Trophoblast cell (in vitro differentiated cells and primary cell): ENCODE data around the gene FAAH.

Experiments used
- DNase-seq, 2 donors: peaks; one replicate each; pipeline ENCODE4 v3.0.0-alpha.2; 2016
- H2AFZ ChIP-seq: 2 replicates; pipeline ENCODE4 v1.6.1; 2013; ENCODE audit warnings: low read length, moderate library complexity, mild to moderate bottlenecking; ENCODE audit not compliant: insufficient read depth, poor library complexity
- H2AK5ac ChIP-seq: 2 replicates; pipeline ENCODE4 v1.6.1; 2013; ENCODE audit warnings: mild to moderate bottlenecking, low read length
- H2BK120ac ChIP-seq: 2 replicates; pipeline ENCODE4 v1.6.1; 2013; ENCODE audit warnings: low read length, mild to moderate bottlenecking, moderate library complexity; ENCODE audit not compliant: insufficient read depth, poor library complexity
- H2BK12ac ChIP-seq: 2 replicates; pipeline ENCODE4 v1.6.1; 2013; ENCODE audit warnings: mild to moderate bottlenecking, low read length, moderate library complexity
- H2BK5ac ChIP-seq: 2 replicates; pipeline ENCODE4 v1.6.1; 2013; ENCODE audit warnings: low read length, low read depth, moderate library complexity, mild to moderate bottlenecking; ENCODE audit not compliant: poor library complexity
- H3K14ac ChIP-seq: 2 replicates; pipeline ENCODE4 v1.6.1; 2013; ENCODE audit warnings: mild to moderate bottlenecking, low read length
- H3K18ac ChIP-seq: 2 replicates; pipeline ENCODE4 v1.6.1; 2013; ENCODE audit warnings: mild to moderate bottlenecking, low read length
- H3K23ac ChIP-seq: 2 replicates; pipeline ENCODE4 v1.6.1; 2013; ENCODE audit warnings: low read length
- H3K27ac ChIP-seq: 2 replicates; pipeline ENCODE4 v1.5.1; 2013; ENCODE audit warnings: low read depth, mild to moderate bottlenecking, inconsistent platforms, low read length, moderate library complexity
- H3K27me3 ChIP-seq: 2 replicates; pipeline ENCODE4 v1.6.1; 2013; ENCODE audit warnings: inconsistent platforms, mild to moderate bottlenecking, low read length, moderate library complexity; ENCODE audit not compliant: insufficient read depth
- H3K36me3 ChIP-seq, 2 experiments: 1 replicate in 1 of 2; 2 replicates in 1 of 2; pipeline ENCODE4 v1.6.1; 2013; ENCODE audit warnings: low read length in 2 of 2, mild to moderate bottlenecking in 2 of 2, moderate library complexity in 1 of 2; ENCODE audit not compliant: insufficient read depth in 2 of 2, control insufficient read depth in 1 of 2
- H3K4ac ChIP-seq: 2 replicates; pipeline ENCODE4 v1.6.1; 2013; ENCODE audit warnings: low read depth, mild to moderate bottlenecking, low read length, moderate library complexity
- H3K4me1 ChIP-seq, 2 experiments: 1 replicate in 1 of 2; 2 replicates in 1 of 2; pipeline ENCODE4 v1.6.1; 2013; ENCODE audit warnings: low read length in 2 of 2, mild to moderate bottlenecking in 2 of 2, moderate library complexity in 1 of 2; ENCODE audit not compliant: insufficient read depth in 2 of 2, control insufficient read depth in 1 of 2
- H3K4me2 ChIP-seq: 2 replicates; pipeline ENCODE4 v1.6.1; 2013; ENCODE audit warnings: inconsistent platforms, mild to moderate bottlenecking, low read length, moderate library complexity
- H3K4me3 ChIP-seq: 2 replicates; pipeline ENCODE4 v1.5.1; 2013; ENCODE audit warnings: mild to moderate bottlenecking, low read depth, low read length, inconsistent platforms
- H3K79me1 ChIP-seq: one replicate; pipeline ENCODE4 v1.6.1; 2013; ENCODE audit warnings: low read length
- H3K79me2 ChIP-seq: 2 replicates; pipeline ENCODE4 v1.6.1; 2013; ENCODE audit warnings: low read length, mild to moderate bottlenecking; ENCODE audit not compliant: control insufficient read depth, insufficient read depth, poor library complexity
- H3K9ac ChIP-seq: 2 replicates; pipeline ENCODE4 v1.6.1; 2013; ENCODE audit warnings: mild to moderate bottlenecking, low read length
- H3K9me3 ChIP-seq: 2 replicates; pipeline ENCODE4 v1.6.1; 2013; ENCODE audit warnings: low read depth, mild to moderate bottlenecking, control low read depth, inconsistent platforms, low read length; ENCODE audit not compliant: insufficient read depth
- H4K12ac ChIP-seq: 2 replicates; pipeline ENCODE4 v1.6.1; 2013; ENCODE audit warnings: low read depth, mild to moderate bottlenecking, low read length, moderate library complexity
- H4K8ac ChIP-seq: 2 replicates; pipeline ENCODE4 v1.6.1; 2013; ENCODE audit warnings: low read depth, mild to moderate bottlenecking, low read length, moderate library complexity
- H4K91ac ChIP-seq: one replicate; pipeline ENCODE4 v1.6.1; 2013; ENCODE audit warnings: low read depth, mild to moderate bottlenecking, low read length, moderate library complexity
- WGBS: extraction: QIAGEN DNeasy Blood & Tissue Kit; methylation state at CpG from one replicate; pipeline ENCODE4 v1.1.7; 2013; ENCODE audit warnings: missing lambda C conversion rate; ENCODE audit not compliant: insufficient read length, insufficient coverage; ENCODE audit errors: extremely low coverage; 5-methylcytosine and 5-hydroxymethylcytosine counted together

The FAAH gene

DNA sequence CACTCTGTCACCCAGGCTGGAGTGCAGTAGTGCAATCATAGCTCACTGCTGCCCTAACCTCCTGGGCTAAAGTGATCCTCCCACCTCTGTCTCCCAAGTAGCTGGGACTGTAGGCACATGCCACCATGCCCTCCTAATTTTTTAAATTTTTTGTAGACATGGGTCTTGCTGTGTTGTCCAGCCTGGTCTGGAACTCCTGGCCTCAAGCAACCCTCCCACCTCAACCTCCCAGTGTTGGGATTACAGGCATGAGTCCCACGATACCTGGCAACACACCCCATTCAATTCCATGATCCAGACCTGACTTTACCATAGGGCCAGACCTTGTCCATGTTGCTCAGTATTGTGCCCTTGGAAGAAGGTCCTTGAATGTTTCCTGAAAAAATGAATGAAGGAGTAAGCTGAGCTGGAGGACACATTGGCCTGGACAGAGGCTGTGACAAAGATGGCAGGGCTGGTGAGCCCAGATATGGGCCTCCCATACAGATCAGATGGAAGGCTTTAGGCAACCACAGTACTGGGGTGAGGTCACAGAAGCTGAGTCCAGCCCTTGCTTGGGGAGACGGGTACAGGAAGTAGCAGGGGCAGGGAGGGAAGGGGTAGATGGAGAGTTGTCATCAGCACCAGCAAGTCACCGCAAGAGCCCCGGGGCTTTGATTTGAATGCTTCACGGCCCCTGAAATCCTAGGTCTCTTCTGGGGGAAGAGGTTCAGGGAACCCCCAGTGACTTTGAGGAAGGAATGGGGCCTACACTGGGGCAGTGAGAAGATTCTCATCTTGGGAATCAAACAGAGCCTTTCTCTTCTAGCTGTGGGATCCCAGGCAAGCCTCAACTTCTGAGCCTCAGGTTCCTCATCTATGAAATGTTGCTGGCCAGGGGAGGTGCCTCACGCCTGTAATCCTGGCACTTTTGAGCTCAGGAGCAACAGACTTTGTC lies 55.4 kb downstream of the FAAH start:
- Histone ChIP-seq H2AK5ac (no peak overlapping the region), H4K12ac (no peak overlapping the region), H3K9ac (no peak overlapping the region), H3K18ac (no peak overlapping the region), H3K79me1 (no peaks in the 10 kb centered on the region), H3K27ac (no peak overlapping the region), H3K4me2 (no peak overlapping the region), H3K9me3 (peaks cover 4% of the 10 kb centered on the region), H3K4me1 (peaks cover 0 to 4% of the 10 kb centered on the region in 2 experiments), H3K14ac (no peak overlapping the region), H3K4ac (no peak overlapping the region), H4K91ac (no peak overlapping the region), H3K23ac (no peak overlapping the region), H3K4me3 (no peak overlapping the region), H3K36me3 (no peaks in the 10 kb centered on the region), H2AFZ (no peak overlapping the region), H2BK12ac (no peak overlapping the region), H2BK120ac (no peak overlapping the region), H3K27me3 (peaks cover 63% of the 10 kb centered on the region), H4K8ac (no peak overlapping the region), H2BK5ac (no peak overlapping the region), H3K79me2 (no peaks in the 10 kb centered on the region)
- DNase-seq = no peak
- WGBS = no CpG with 5 or more reads among the region's 6 CpGs

DNA sequence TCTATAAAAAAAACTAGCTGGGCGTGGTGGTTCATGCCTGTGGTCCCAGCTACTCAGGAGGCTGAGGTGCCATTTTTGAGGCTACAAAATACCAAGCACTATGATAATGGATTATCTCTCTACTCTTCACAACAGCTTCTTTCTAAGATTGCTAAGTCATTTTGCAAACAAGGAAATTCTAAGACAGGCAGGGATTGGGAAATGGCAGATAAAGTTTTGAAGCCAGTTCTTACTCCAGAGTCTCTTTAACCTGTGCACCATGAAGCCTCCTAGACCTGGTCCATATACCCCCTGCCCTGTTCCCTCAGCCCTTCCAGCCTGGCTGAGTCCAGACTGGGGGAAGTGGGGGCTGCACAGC lies 56.0 kb downstream of the FAAH start:
- H3K4me3 ChIP-seq = no peak overlapping the region
- no peak for DNase-seq
- no peak overlapping the region for H3K18ac ChIP-seq
- H2BK12ac ChIP-seq = no peak overlapping the region
- no peak overlapping the region for H4K91ac ChIP-seq
- no peak overlapping the region for H2BK120ac ChIP-seq
- H3K79me1 ChIP-seq = no peaks in the 10 kb centered on the region
- no peak overlapping the region for H2AFZ ChIP-seq
- H2AK5ac ChIP-seq = no peak overlapping the region
- no CpG with 5 or more reads among the region's 1 CpG for WGBS
- H4K8ac ChIP-seq = no peak overlapping the region
- no peak overlapping the region for H3K4me2 ChIP-seq
- H3K4ac ChIP-seq = no peak overlapping the region
- peaks cover 4% of the 10 kb centered on the region for H3K9me3 ChIP-seq
- H3K14ac ChIP-seq = no peak overlapping the region
- H3K23ac ChIP-seq = no peak overlapping the region
- H3K27ac ChIP-seq = no peak overlapping the region
- H4K12ac ChIP-seq = no peak overlapping the region
- peaks cover 63% of the 10 kb centered on the region for H3K27me3 ChIP-seq
- no peak overlapping the region for H3K9ac ChIP-seq
- H3K4me1 ChIP-seq = peaks cover 0 to 4% of the 10 kb centered on the region in 2 experiments
- H3K36me3 ChIP-seq = no peaks in the 10 kb centered on the region
- no peak overlapping the region for H2BK5ac ChIP-seq
- H3K79me2 ChIP-seq = no peaks in the 10 kb centered on the region

DNA sequence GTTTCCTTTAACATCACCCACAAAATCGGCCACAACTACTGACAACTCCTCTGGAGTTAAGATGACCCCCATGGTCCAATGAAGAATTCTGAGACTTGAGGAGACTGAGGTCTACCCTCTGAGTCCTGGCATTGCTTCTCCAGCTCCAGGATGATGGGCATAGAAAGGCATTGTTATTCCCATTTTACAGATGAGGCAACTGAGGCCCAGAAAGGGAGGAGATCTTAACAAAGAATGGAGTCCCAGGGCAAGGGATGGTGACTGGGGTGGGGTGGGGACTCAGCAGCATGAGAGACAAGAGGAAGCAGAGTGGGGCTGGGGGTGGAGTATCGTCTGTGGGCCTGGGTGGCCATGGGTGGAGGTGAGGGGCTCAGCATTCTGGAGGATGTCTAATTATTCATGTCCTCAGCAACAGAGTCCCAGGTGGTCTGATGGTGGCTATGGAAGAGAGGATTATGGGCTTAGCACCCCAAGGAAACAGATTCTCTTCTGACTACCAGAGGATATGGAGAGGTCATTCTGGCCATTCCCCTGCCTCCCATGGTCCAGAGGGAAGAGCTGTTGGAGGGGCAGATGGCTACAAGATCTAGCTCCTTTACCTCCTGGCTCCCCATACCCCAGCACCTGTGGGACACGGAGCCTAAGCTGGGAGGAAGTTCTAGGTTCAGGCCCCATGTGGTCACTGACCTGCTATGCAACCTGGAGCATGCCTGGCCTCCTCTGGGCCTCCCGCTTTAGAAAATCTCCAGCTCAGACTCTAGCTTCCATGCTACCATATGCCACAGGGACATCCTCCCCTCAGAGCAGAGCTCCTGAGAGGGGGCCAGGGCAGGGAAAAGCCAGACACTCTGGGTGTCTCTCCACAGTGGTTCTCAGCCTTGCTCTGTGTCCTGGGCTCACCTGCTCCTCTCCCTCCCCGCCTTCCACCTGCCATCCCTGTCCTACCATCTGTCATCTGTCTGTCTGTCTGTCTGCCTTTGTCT lies 58.1 kb downstream of the FAAH start:
- H3K36me3 ChIP-seq = no peaks in the 10 kb centered on the region
- no peak overlapping the region for H2BK12ac ChIP-seq
- H3K79me2 ChIP-seq = no peaks in the 10 kb centered on the region
- H2BK120ac ChIP-seq = no peak overlapping the region
- no peak overlapping the region for H3K4me3 ChIP-seq
- H3K4me2 ChIP-seq = no peak overlapping the region
- no peak overlapping the region for H3K4ac ChIP-seq
- no peak overlapping the region for H4K91ac ChIP-seq
- H4K8ac ChIP-seq = no peak overlapping the region
- peaks cover 0 to 4% of the 10 kb centered on the region in 2 experiments for H3K4me1 ChIP-seq
- H3K18ac ChIP-seq = no peak overlapping the region
- no peak overlapping the region for H2AK5ac ChIP-seq
- H4K12ac ChIP-seq = no peak overlapping the region
- no peaks in the 10 kb centered on the region for H3K79me1 ChIP-seq
- no peak overlapping the region for H2BK5ac ChIP-seq
- H3K9ac ChIP-seq = no peak overlapping the region
- H2AFZ ChIP-seq = no peak overlapping the region
- no peak overlapping the region for H3K27ac ChIP-seq
- DNase-seq = no peak
- peaks cover 57% of the 10 kb centered on the region for H3K27me3 ChIP-seq
- peaks cover 4% of the 10 kb centered on the region for H3K9me3 ChIP-seq
- H3K23ac ChIP-seq = no peak overlapping the region
- WGBS = no CpG with 5 or more reads among the region's 5 CpGs
- no peak overlapping the region for H3K14ac ChIP-seq

DNA sequence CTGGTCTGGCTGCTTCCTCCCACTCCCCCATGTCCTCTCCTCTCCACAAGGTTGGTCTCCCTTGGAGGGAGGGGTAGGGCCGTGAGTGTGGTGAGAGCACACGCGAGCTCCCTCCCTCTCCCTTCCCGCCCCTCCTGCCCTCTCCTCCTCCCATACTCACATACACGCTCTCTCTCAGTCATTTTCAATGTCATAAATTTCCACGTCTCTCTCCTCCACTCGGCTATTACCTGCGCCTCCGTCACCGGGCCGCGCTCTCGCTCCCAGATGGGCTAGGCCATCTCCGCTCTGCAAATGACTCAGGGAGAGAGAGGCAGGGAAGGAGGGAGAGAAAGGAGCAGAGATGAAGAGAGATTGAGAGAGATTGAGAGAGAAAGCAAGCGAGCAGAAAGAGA lies 58.8 kb downstream of the FAAH start:
- Histone ChIP-seq H3K23ac (no peak overlapping the region), H3K79me1 (no peaks in the 10 kb centered on the region), H3K27ac (no peak overlapping the region), H3K4me3 (no peak overlapping the region), H4K8ac (no peak overlapping the region), H3K27me3 (peaks cover 51% of the 10 kb centered on the region), H4K91ac (no peak overlapping the region), H3K9ac (no peak overlapping the region), H2AK5ac (no peak overlapping the region), H2BK5ac (no peak overlapping the region), H3K4ac (no peak overlapping the region), H4K12ac (no peak overlapping the region), H3K36me3 (no peaks in the 10 kb centered on the region), H2BK120ac (no peak overlapping the region), H3K4me1 (peaks cover 0 to 3% of the 10 kb centered on the region in 2 experiments), H2BK12ac (no peak overlapping the region), H3K9me3 (peaks cover 4% of the 10 kb centered on the region), H3K18ac (no peak overlapping the region), H3K14ac (no peak overlapping the region), H3K4me2 (no peak overlapping the region), H3K79me2 (no peaks in the 10 kb centered on the region), H2AFZ (no peak overlapping the region)
- DNase-seq = no peak
- WGBS = no CpG with 5 or more reads among the region's 15 CpGs
